Neutrophil (primary cell): Measurements from ENCODE around the gene SLX9.
"Not testable (repeated sequence)": the region's sequence is repeated elsewhere in the genome, so short reads cannot be mapped to it uniquely, and the experiment has no call there.

Experiments
- H3K27ac ChIP-seq: fragments of 200-600 bp; sonication (generic); 2 replicates; pipeline ENCODE4 v1.5.1; 2016; ENCODE audit warnings: mild to moderate bottlenecking, moderate library complexity
- H3K27me3 ChIP-seq: fragments of 200-600 bp; sonication (generic); 2 replicates; pipeline ENCODE4 v1.6.0; 2016; ENCODE audit warnings: mild to moderate bottlenecking
- H3K36me3 ChIP-seq: fragments of 200-600 bp; sonication (generic); 2 replicates; pipeline ENCODE4 v1.5.1; 2017
- H3K4me1 ChIP-seq, 2 experiments: fragments of 200-600 bp in 1 of 2; sonication (generic) in 1 of 2; 1 replicate in 1 of 2; 2 replicates in 1 of 2; pipeline versions ENCODE4 v1.5.1 to v1.6.1; 2013 to 2016; ENCODE audit warnings: low read depth in 1 of 2, low read length in 1 of 2, mild to moderate bottlenecking in 1 of 2, moderate library complexity in 1 of 2; ENCODE audit not compliant: control insufficient read depth in 1 of 2, insufficient read depth in 1 of 2
- H3K4me3 ChIP-seq, 2 experiments: fragments of 200-600 bp in 1 of 2; sonication (generic) in 1 of 2; 1 replicate in 1 of 2; 2 replicates in 1 of 2; pipeline ENCODE4 v1.5.1; 2013 to 2016; ENCODE audit warnings: low read depth in 1 of 2, low read length in 1 of 2, mild to moderate bottlenecking in 1 of 2, moderate library complexity in 1 of 2
- H3K9me3 ChIP-seq: fragments of 200-600 bp; sonication (generic); 2 replicates; pipeline ENCODE4 v1.5.1; 2016
- TF ChIP-seq, protein P1 (sequence below): fragments of 200-600 bp; sonication (generic); IDR thresholded peaks from 2 replicates; pipeline ENCODE4 v1.5.1; 2016; ENCODE audit warnings: antibody characterized with exemption

SLX9 gene

GRCh38 chr21:45022736-45023135 is 82.9 kb downstream of the SLX9 start:
- H3K9me3 ChIP-seq: no peaks in the 10 kb centered on the region
- no peak overlapping the region for H3K27ac ChIP-seq
- H3K36me3 ChIP-seq: no peaks in the 10 kb centered on the region
- peaks cover 53% of the 10 kb centered on the region for H3K27me3 ChIP-seq
- TF ChIP-seq, protein P1, sequence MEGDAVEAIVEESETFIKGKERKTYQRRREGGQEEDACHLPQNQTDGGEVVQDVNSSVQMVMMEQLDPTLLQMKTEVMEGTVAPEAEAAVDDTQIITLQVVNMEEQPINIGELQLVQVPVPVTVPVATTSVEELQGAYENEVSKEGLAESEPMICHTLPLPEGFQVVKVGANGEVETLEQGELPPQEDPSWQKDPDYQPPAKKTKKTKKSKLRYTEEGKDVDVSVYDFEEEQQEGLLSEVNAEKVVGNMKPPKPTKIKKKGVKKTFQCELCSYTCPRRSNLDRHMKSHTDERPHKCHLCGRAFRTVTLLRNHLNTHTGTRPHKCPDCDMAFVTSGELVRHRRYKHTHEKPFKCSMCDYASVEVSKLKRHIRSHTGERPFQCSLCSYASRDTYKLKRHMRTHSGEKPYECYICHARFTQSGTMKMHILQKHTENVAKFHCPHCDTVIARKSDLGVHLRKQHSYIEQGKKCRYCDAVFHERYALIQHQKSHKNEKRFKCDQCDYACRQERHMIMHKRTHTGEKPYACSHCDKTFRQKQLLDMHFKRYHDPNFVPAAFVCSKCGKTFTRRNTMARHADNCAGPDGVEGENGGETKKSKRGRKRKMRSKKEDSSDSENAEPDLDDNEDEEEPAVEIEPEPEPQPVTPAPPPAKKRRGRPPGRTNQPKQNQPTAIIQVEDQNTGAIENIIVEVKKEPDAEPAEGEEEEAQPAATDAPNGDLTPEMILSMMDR: no peak
- H3K4me3 ChIP-seq: no peak overlapping the region
- H3K4me1 ChIP-seq: no peaks in the 10 kb centered on the region

- H3K36me3 ChIP-seq, H3K9me3 ChIP-seq, H3K4me1 ChIP-seq, H3K4me3 ChIP-seq, H3K27ac ChIP-seq: not testable (repeated sequence)
- peaks cover 38% of the 10 kb centered on the region for H3K27me3 ChIP-seq
These were observed 84.7 kb downstream of the SLX9 start for GRCh38 chr21:45024516-45024915.

DNA sequence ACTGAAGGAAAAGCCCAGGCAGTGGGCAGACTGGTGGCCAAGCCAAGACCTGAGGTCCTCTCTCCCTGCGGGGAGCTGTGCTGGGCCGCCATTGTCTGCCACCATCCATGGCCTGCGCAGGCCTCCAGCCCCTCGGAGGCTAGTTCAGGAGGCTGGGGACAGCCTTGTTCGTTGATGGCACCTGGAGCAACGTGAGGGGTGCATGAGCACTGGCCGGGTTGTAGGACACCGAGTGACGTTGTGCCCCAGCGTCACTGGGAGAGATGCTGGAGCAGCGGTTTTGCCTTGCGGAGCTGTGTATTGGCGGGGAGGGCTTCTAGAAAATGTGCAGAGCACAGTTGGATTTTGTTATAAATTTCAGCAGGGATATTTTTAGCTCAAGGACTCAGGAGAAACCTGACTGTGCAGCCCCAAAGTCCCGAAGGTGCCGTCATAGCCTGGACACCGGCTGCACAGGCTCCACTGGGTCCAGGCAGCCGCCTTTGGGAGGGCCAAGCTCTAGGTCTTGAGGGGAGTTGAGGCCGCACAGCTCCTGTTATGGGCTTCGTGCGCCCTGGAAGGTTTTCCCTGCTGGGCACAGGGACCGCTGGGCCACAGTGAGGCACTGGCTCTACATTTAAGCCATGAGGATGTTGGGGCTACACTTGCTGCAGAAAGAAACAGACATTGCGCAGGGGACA is 86.4 kb downstream of the SLX9 start:
- peaks cover 38% of the 10 kb centered on the region for H3K27me3 ChIP-seq
- no peak overlapping the region for H3K27ac ChIP-seq
- H3K4me1 ChIP-seq: no peaks in the 10 kb centered on the region
- H3K36me3 ChIP-seq: no peaks in the 10 kb centered on the region
- TF ChIP-seq, protein P1: no peak
- no peak overlapping the region for H3K4me3 ChIP-seq
- H3K9me3 ChIP-seq: no peaks in the 10 kb centered on the region
